Liver (tissue), 3 donors: ENCODE measurements around the gene FIBCD1.

Source experiments
- FOXA1 ChIP-seq: IDR thresholded peaks from 2 replicates; pipeline ENCODE4 v1.6.1; 2016; ENCODE audit warnings: antibody characterized with exemption
- NR2F2 ChIP-seq: IDR thresholded peaks from 2 replicates; pipeline ENCODE4 v1.6.1; 2016; ENCODE audit warnings: antibody characterized with exemption
- SP1 ChIP-seq: IDR thresholded peaks from 2 replicates; pipeline ENCODE4 v1.6.1; 2018; ENCODE audit warnings: antibody characterized with exemption, mild to moderate bottlenecking
- TAF1 ChIP-seq: conservative IDR thresholded peaks from 2 replicates; pipeline ENCODE4 v1.6.1; 2016; ENCODE audit warnings: antibody characterized with exemption, mild to moderate bottlenecking
- ZBTB33 ChIP-seq: IDR thresholded peaks from 2 replicates; pipeline ENCODE4 v1.6.1; 2016; ENCODE audit warnings: antibody characterized with exemption
- TF ChIP-seq, protein P1 (sequence below): IDR thresholded peaks from 2 replicates; pipeline ENCODE4 v1.6.1; 2016; ENCODE audit warnings: antibody characterized with exemption
- TF ChIP-seq, protein P2 (sequence below): fragments of 150-350 bp; IDR thresholded peaks from 2 replicates; pipeline ENCODE4 v1.5.1; 2017; ENCODE audit warnings: improper control_type of control experiment, low read depth, low read length; ENCODE audit not compliant: missing input control
- donor health status: healthy.
- donor health status: healthy.

DNA sequence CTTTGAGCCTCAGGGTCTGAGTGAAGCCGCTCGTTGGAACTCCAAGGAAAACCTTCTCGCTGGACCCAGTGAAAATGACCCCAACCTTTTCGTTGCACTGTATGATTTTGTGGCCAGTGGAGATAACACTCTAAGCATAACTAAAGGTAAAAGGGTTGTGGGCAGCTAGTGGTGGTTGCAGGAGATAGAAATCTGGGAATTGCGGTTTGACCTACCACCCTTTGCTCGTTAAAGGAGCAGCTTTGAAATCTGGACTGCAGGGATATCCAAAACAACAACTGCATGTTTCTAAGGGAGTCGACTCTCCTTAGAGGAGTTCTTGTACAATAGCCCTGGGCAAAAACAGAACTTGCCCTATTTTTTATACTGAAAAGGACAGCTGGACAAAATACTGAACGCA lies 85.0 kb downstream of the FIBCD1 start:
- TF ChIP-seq, protein P1, sequence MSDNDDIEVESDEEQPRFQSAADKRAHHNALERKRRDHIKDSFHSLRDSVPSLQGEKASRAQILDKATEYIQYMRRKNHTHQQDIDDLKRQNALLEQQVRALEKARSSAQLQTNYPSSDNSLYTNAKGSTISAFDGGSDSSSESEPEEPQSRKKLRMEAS: no peak
- no peak for TF ChIP-seq SP1
- TF ChIP-seq, protein P2, sequence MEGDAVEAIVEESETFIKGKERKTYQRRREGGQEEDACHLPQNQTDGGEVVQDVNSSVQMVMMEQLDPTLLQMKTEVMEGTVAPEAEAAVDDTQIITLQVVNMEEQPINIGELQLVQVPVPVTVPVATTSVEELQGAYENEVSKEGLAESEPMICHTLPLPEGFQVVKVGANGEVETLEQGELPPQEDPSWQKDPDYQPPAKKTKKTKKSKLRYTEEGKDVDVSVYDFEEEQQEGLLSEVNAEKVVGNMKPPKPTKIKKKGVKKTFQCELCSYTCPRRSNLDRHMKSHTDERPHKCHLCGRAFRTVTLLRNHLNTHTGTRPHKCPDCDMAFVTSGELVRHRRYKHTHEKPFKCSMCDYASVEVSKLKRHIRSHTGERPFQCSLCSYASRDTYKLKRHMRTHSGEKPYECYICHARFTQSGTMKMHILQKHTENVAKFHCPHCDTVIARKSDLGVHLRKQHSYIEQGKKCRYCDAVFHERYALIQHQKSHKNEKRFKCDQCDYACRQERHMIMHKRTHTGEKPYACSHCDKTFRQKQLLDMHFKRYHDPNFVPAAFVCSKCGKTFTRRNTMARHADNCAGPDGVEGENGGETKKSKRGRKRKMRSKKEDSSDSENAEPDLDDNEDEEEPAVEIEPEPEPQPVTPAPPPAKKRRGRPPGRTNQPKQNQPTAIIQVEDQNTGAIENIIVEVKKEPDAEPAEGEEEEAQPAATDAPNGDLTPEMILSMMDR: no peak
- TF ChIP-seq TAF1: no peak
- no peak for TF ChIP-seq ZBTB33
- TF ChIP-seq NR2F2: no peak
- TF ChIP-seq FOXA1: no peak
